B cell (primary cell): ENCODE data around the gene C11orf16. TPM values are rescaled to one million over a fixed set of nuclear protein-coding genes. Genes with fewer than 3 reads are reported as not detected.
"Not testable (repeated sequence)": the region's sequence is repeated elsewhere in the genome, so short reads cannot be mapped to it uniquely, and the experiment has no call there.

Source experiments
- ATAC-seq: fragments of 200-7000 bp; cut with Tn5 transposase; one replicate; pipeline ENCODE4 v1.10.0; 2021; ENCODE audit warnings: low read depth, mild to moderate bottlenecking, moderate number of reproducible peaks, moderate library complexity
- CTCF ChIA-PET: fragments of 350-600 bp; sonication (Branson Sonifier 250); formaldehyde crosslinking; loops from one replicate; lab custom pipeline; 2021; ENCODE audit warnings: antibody characterized with exemption, inconsistent platforms; lab: Charles Lee
- POLR2A ChIA-PET: fragments of 350-600 bp; sonication (Branson Sonifier 250); formaldehyde crosslinking; loops from one replicate; lab custom pipeline; 2021; ENCODE audit warnings: antibody characterized with exemption; lab: Charles Lee
- DNase-seq: peaks from one replicate; pipeline ENCODE4 v3.0.0; 2013
- H2AFZ ChIP-seq: 2 replicates; pipeline ENCODE4 v1.6.1; 2012; ENCODE audit warnings: mild to moderate bottlenecking, low read depth, low read length; ENCODE audit not compliant: insufficient read depth, poor library complexity, severe bottlenecking
- H3K27ac ChIP-seq, 2 donors: 1 replicate in 1 of 2; 2 replicates in 1 of 2; pipeline ENCODE4 v1.5.1; 2012 to 2013; ENCODE audit warnings: low read length in 2 of 2, mild to moderate bottlenecking in 2 of 2, moderate library complexity in 1 of 2
- H3K27me3 ChIP-seq, 4 experiments: fragments of 200-600 bp in 1 of 4; sonication (generic) in 1 of 4; replicated peaks in 1 of 4; 1 replicate in 2 of 4; 2 replicates in 2 of 4; pipeline versions ENCODE4 v1.6.1 to v1.7.0; 2013 to 2016; ENCODE audit warnings: low read length in 3 of 4, mild to moderate bottlenecking in 2 of 4, mixed read lengths in 1 of 4, moderate library complexity in 1 of 4; ENCODE audit not compliant: insufficient read depth in 4 of 4, control insufficient read depth in 3 of 4; ENCODE audit errors: control extremely low read depth in 1 of 4
- H3K36me3 ChIP-seq, 2 experiments: replicated peaks in 1 of 2; 1 replicate in 1 of 2; 2 replicates in 1 of 2; pipeline versions ENCODE4 v1.6.1 to v1.7.1; 2013; ENCODE audit warnings: low read length in 1 of 2; ENCODE audit not compliant: insufficient read depth in 2 of 2, control insufficient read depth in 1 of 2; ENCODE audit errors: control extremely low read depth in 1 of 2, extremely low read depth in 1 of 2
- H3K4me1 ChIP-seq, 2 donors: fragments of 200-600 bp in 1 of 2; sonication (generic) in 1 of 2; 1 replicate in 1 of 2; 2 replicates in 1 of 2; pipeline versions ENCODE4 v1.5.1 to v1.6.1; 2013 to 2017; ENCODE audit warnings: low read length in 2 of 2; ENCODE audit not compliant: control insufficient read depth in 2 of 2, insufficient read depth in 2 of 2
- H3K4me2 ChIP-seq: replicated peaks from 2 replicates; pipeline ENCODE3; 2012; ENCODE audit warnings: mild to moderate bottlenecking, low read depth, low read length; ENCODE audit not compliant: poor library complexity, severe bottlenecking
- H3K4me3 ChIP-seq, 5 experiments: fragments of 200-600 bp in 1 of 5; sonication (generic) in 1 of 5; 1 replicate in 3 of 5; 2 replicates in 2 of 5; pipeline versions ENCODE4 v1.5.1 to v1.7.0; 2011 to 2016; ENCODE audit warnings: low read length in 4 of 5, mild to moderate bottlenecking in 4 of 5, low read depth in 2 of 5, control low read depth in 1 of 5, moderate library complexity in 1 of 5; ENCODE audit not compliant: insufficient read depth in 1 of 5; ENCODE audit errors: control extremely low read depth in 1 of 5, extremely low read depth in 1 of 5
- H3K79me2 ChIP-seq: fragments of 200-600 bp; sonication (generic); one replicate; pipeline ENCODE4 v1.6.0; 2016; ENCODE audit warnings: low read length; ENCODE audit not compliant: control insufficient read depth, insufficient read depth
- H3K9ac ChIP-seq: fragments of 200-600 bp; sonication (generic); 2 replicates; pipeline ENCODE4 v1.6.1; 2017; ENCODE audit warnings: mild to moderate bottlenecking, low read length, moderate library complexity
- H3K9me3 ChIP-seq, 3 donors: one replicate each; pipeline versions ENCODE4 v1.6.1 to v1.7.1; 2013; ENCODE audit warnings: low read length in 2 of 3; ENCODE audit not compliant: control insufficient read depth in 2 of 3, insufficient read depth in 1 of 3; ENCODE audit errors: control extremely low read depth in 1 of 3
- H4K20me1 ChIP-seq: 2 replicates; pipeline ENCODE4 v1.6.0; 2012; ENCODE audit warnings: mild to moderate bottlenecking, low read length; ENCODE audit not compliant: insufficient read depth, control insufficient read depth, poor library complexity, severe bottlenecking
- H3K27ac Mint-ChIP-seq: one replicate; pipeline ENCODE4 v1.8.0; 2021; ENCODE audit warnings: mixed read lengths
- H3K27me3 Mint-ChIP-seq: one replicate; pipeline ENCODE4 v1.8.0; 2021; ENCODE audit warnings: mixed read lengths
- H3K4me1 Mint-ChIP-seq: one replicate; pipeline ENCODE4 v1.8.0; 2021; ENCODE audit warnings: mixed read lengths
- H3K4me3 Mint-ChIP-seq: one replicate; pipeline ENCODE4 v1.8.0; 2021; ENCODE audit warnings: mixed read lengths
- H3K9me3 Mint-ChIP-seq: one replicate; pipeline ENCODE4 v1.8.0; 2022; ENCODE audit warnings: mixed read lengths; ENCODE audit not compliant: insufficient read depth
- EZH2 ChIP-seq: IDR thresholded peaks from 2 replicates; pipeline ENCODE4 v1.6.1; 2012; ENCODE audit warnings: borderline replicate concordance, low read depth, mild to moderate bottlenecking, moderate library complexity, low read length; ENCODE audit not compliant: insufficient read depth, poor library complexity, severe bottlenecking
- WGBS: methylation state at CpG from one replicate; pipeline ENCODE4 v1.1.5; 2013; ENCODE audit warnings: missing lambda C conversion rate; ENCODE audit not compliant: insufficient coverage; 5-methylcytosine and 5-hydroxymethylcytosine counted together
- intact Hi-C: fragments of 100-400 bp; cut with micrococcal nuclease; formaldehyde crosslinking; loops from one replicate; pipeline ENCODE4 v1.10.0; 2022
- polyA plus RNA-seq: library from polyadenylated mRNA; depleted of rRNA; stranded (reverse); fragments of >200 nt; gene quantifications from 2 replicates; pipeline ENCODE4 v1.2.3, GENCODE V29; 2012
- total RNA-seq, 2 donors: library from RNA; stranded (reverse); fragments of 120-200 nt in 1 of 2; gene quantifications; 1 replicate in 1 of 2; 2 replicates in 1 of 2; pipeline versions ENCODE4 v1.2.3 to v1.2.4, GENCODE V29; 2013 to 2022
- TF ChIP-seq, protein P1 (sequence below): fragments of 200-600 bp; IDR thresholded peaks from one replicate; pipeline ENCODE4 v1.8.0; 2022; ENCODE audit warnings: antibody characterized with exemption, mild to moderate bottlenecking

The C11orf16 gene
- total and polyA plus RNA-seq, 2 donors (not counting 1 experiment from before 2014, with no cell fraction given), result not detected

DNA sequence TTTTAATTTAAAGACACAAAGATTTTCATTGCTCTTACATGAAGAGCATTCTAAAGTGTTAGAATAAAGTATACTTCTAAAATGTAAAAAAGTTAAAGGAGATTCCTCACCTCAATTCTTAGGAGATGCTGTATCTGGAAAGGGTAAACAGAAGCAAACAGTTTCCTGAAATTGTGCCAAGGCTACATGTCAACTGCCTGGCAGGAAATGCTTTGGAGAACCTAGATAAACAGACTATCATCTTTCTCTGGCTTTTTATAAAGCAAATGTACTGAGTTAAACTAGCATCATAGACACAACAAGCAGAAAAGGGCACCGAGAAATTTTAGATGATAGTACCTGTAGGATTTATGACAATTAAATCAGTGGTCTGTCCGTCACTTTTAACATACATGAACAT is 46.4 kb downstream of the C11orf16 start:
- H2AFZ ChIP-seq, result no peak overlapping the region
- H3K27me3 ChIP-seq, result peaks cover 0 to 10% (median 0%) of the 10 kb centered on the region in 4 experiments
- no peak overlapping the region for H3K4me3 ChIP-seq
- Mint-ChIP-seq H3K4me3 (no peak overlapping the region), H3K27ac (no peak overlapping the region), H3K9me3 (no peaks in the 10 kb centered on the region), H3K27me3 (peaks cover 40% of the 10 kb centered on the region), H3K4me1 (no peaks in the 10 kb centered on the region)
- ChIA-PET POLR2A (no interaction called here), CTCF (no interaction called here)
- intact Hi-C loops, result no loop called here
- no peak overlapping the region for H3K9ac ChIP-seq
- H3K4me2 ChIP-seq, result no peak overlapping the region
- WGBS, result no CpG with 5 or more reads among the region's 2 CpGs
- DNase-seq (no peak), ATAC-seq (no peak)
- H3K4me1 ChIP-seq, result no peaks in the 10 kb centered on the region
- no peaks in the 10 kb centered on the region for H3K36me3 ChIP-seq
- H3K9me3 ChIP-seq, result no peaks in the 10 kb centered on the region
- TF ChIP-seq, protein P1, sequence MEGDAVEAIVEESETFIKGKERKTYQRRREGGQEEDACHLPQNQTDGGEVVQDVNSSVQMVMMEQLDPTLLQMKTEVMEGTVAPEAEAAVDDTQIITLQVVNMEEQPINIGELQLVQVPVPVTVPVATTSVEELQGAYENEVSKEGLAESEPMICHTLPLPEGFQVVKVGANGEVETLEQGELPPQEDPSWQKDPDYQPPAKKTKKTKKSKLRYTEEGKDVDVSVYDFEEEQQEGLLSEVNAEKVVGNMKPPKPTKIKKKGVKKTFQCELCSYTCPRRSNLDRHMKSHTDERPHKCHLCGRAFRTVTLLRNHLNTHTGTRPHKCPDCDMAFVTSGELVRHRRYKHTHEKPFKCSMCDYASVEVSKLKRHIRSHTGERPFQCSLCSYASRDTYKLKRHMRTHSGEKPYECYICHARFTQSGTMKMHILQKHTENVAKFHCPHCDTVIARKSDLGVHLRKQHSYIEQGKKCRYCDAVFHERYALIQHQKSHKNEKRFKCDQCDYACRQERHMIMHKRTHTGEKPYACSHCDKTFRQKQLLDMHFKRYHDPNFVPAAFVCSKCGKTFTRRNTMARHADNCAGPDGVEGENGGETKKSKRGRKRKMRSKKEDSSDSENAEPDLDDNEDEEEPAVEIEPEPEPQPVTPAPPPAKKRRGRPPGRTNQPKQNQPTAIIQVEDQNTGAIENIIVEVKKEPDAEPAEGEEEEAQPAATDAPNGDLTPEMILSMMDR, result no peak
- TF ChIP-seq EZH2, result no peak
- H3K79me2 ChIP-seq, result no peaks in the 10 kb centered on the region
- no peaks in the 10 kb centered on the region for H4K20me1 ChIP-seq
- H3K27ac ChIP-seq, result no peak overlapping the region

DNA sequence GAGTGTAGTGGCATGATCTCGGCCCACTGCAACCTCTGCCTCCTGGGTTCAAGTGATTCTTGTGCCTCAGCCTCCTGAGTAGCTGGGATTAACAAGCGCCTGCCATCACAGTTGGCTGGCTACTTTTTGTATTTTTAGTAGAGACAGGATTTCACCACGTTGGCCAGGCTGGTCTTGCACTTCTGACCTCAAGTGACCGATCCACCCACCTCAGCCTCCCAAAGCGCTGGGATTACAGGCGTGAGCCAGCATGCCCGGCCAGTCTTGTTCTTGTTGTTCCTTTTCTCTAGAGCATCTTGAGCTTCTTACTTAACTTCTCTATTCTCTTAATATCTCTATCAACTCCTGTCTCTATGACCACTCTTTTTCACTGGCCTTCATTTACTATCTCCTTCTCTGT is 51.2 kb downstream of the C11orf16 start:
- H3K9ac ChIP-seq, result not testable (repeated sequence)

More for the DNA sequence above, 51.2 kb downstream of the C11orf16 start:
- H3K36me3 ChIP-seq, H3K4me1 Mint-ChIP-seq, intact Hi-C loops, H3K79me2 ChIP-seq, ATAC-seq, H3K9me3 Mint-ChIP-seq, H3K4me3 Mint-ChIP-seq, H3K27ac Mint-ChIP-seq, H3K27me3 ChIP-seq, H4K20me1 ChIP-seq, H2AFZ ChIP-seq, H3K4me1 ChIP-seq, POLR2A ChIA-PET, H3K4me2 ChIP-seq, H3K27ac ChIP-seq, DNase-seq, H3K4me3 ChIP-seq, H3K9me3 ChIP-seq, CTCF ChIA-PET: not testable (repeated sequence)
- H3K27me3 Mint-ChIP-seq, result peaks cover 24% of the 10 kb centered on the region
- 95% methylated on average over 7 of the region's 7 CpGs for WGBS
